HG03439 (cell line): ENCODE data around the gene KLF5.

ENCODE experiments used
- ATAC-seq: cut with Tn5 transposase; IDR thresholded peaks from one replicate; pipeline ENCODE4 v1.9.1; 2021; ENCODE audit warnings: mild to moderate bottlenecking, moderate library complexity; ENCODE audit not compliant: unreplicated experiment

The KLF5 gene

DNA sequence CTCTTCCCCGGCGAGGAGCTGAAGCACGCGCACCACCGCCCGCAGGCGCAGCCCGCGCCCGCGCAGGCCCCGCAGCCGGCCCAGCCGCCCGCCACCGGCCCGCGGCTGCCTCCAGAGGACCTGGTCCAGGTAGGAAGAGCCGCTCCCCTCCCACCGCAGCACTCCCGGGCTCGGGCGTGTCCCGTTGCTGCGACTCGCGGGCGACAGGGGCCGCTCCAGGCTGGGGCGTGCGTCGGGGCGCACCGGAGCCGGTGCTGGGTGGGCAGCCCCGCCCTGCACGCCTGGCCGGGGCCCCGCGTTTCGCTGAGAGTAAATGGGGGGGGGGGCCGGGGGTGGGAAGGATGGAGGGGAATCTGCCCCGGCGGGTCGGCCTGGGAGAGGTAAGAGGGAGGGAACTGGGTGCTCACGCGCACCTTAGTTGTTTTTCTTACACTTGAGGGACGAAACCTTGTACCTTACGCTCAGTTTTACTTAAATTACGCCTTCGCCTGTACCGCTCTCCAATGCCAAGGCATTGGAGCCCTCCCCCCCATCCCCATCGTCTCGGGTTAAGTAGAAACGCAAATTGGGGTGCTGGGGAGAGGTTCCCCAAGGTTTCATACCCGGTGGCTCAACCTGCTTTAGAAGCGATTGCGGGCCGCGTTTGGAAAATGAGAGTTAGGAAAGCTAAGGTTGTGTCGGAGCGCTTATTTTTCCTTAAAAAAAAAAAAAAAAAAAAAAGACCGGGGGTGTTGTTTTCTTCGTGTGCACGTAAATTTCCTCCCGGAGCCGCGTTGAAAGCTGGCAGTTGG lies 850 bp downstream of the KLF5 start:
- peak; percentile 40 for ATAC-seq

GRCh38 chr13:73060251-73061160 lies 1.7 kb downstream of the KLF5 start:
- no peak for ATAC-seq

GRCh38 chr13:73061473-73061872 lies 2.7 kb downstream of the KLF5 start:
- no peak for ATAC-seq

GRCh38 chr13:73061876-73062275 lies 3.1 kb downstream of the KLF5 start:
- ATAC-seq = no peak

GRCh38 chr13:73062468-73062867 lies 3.7 kb downstream of the KLF5 start:
- no peak for ATAC-seq

DNA sequence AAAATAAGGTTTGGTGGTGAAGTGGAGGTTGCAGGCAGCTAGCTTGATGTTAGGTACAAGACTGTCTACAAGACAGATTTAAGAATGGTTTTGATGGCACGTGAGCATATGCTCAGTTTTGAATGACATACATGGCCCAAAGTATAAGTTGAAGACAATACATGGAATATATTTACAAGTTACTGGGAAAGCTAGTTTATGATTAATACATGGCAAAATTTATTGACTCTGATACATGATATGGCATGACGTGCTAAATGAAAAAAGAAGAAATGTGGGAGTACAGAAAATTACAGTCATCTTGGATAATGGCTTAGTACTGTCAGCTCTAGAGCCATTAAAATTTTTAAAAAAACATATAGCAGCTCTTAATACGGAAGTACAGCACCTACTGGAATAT lies 4.4 kb downstream of the KLF5 start:
- no peak for ATAC-seq

DNA sequence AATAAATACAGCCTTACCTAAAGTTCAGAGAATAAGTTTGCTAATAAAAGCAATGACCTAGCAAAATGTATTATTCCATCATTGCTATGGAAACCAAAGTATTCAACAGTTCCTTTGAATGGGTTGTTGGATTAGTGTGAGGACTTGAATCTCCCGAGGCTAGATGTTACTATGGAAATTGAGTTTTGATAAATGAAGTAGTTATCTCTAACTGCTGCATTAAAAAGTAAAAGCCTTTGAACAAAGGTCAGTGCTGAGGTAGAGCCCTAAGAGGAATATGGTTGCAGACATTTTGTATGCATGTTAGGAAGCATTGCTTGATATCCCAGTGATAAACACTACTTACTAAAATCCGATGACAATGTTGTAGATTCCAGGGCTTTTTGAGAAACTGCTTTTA lies 6.2 kb downstream of the KLF5 start:
- ATAC-seq = no peak

DNA sequence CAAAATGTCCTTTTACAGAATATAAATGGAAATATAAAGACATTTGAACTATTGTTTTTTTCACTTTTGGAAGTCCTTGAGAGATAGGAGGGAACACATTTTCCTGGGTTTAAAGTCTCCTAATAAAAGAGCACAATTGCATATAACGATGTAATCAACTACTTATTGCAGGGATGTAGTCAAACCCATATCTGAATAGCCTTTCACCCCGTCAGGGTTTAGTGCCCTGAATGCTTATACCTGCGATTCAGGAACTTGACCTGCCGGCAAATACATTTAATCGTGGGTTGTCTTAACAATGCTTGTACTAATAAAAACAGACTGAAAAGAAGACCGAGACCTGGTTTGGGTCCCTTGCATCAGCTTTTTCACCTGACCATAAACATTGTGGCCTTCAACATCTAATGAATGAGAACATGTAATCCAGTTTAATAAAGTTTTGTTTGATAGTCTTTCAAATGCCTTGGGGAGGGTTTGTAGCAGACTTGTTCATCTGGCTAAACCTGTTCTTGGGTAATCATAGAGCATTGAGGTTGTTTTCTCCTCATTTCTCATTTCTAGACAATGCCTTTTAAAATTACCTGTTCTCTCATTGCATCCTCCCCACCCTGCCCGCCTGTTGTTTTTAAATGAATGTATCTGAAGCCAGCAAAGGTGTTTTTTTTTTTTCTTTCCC lies 7.0 kb downstream of the KLF5 start:
- ATAC-seq = no peak

DNA sequence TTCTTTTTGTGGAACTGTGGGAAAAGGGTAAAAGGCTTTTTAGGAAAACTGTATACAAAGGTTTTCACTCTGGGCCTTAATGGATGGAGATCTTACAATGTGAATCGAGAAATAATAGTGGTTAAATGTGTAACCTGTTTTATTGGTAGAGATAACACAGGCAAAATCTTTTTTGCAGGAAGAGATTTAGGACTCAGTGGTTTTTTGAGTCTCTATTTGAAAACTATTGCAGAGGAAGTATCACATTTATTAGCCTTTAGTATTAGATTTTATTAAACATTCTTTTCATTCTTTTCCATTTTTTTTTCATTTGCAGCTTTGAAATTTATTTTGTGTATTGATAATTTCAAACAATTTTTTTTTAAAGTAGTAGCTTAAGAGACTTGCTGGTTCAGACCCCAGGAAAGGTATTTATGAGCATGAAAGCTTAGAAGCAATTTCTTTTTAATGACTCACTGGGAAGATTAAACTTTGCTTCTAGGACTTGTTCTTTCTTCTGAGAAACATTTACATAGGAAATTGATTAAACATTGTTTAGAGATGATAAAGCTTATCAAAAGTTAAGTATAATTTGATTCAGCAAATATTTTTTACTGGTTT lies 10.5 kb downstream of the KLF5 start:
- no peak for ATAC-seq

DNA sequence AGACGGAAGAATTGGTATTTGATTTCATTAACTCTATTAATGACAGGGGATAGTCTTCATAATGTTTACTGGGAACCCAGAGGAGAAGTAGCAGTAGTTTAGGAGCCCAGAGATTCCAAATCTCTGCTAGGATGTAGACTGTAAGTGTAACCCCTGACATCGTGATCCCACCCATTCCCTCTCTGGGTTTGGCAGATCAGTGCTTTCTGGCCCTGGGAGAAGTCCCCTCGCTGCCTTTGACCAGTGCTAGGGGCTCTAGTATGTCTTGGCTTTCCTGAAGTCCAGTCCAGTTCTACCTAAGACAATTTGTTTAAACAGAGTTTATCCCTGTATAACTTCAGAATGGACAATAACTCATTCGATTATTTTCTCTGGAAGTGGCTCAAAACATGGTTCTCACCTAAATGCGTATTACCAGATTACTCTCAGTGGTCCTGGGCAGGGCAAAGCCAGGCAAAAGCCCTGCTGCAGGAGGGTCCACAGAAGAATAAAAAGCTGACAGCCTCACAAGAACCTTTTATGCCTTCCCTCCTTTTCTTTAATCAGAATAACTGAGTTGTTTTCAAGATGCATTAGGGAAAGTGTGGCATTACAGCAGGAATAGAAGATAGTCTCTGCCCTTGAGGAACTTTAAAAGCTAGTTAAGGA lies 11.8 kb downstream of the KLF5 start:
- no peak for ATAC-seq

GRCh38 chr13:73072239-73072900 lies 13.6 kb downstream of the KLF5 start:
- ATAC-seq = no peak

GRCh38 chr13:73073050-73073449 lies 14.2 kb downstream of the KLF5 start:
- ATAC-seq = no peak

DNA sequence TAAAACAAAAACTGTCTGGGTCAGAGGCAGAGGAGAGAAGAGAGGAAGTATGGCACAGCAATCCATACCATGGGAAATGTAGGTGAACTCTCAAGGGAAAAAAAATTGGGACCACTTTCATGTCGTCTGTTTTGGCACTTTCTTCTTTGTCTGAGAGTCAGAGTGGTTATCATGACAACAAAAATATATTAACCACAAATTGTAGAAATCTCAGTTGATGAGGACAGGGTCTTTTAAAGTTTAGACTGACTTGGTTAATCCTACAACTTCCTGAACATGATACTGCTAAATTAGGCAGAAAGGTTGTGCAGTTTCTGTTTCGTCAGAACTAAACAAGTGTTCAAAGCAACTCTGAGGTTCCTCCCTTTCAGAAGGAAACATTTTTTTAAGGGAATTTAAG lies 15.2 kb downstream of the KLF5 start:
- ATAC-seq = no peak

DNA sequence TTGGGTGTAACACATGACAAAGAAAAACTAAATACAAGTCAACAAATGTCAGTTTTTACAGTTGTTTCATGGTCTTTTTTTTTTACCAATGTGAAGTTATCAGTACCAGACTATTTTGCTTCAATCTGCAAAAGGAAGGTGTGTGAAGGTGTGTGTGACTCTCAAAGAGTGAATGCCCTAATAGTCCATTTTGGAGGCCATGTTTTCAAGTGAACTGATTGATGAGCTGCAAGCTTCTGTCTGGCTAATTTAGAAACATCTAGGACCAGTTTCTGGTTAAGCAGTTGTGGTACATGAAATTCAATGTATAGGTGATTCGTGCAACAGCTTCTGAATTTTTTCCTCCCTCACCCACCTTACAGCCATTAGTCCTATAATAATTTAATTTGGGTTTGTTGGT lies 16.1 kb downstream of the KLF5 start:
- no peak for ATAC-seq

GRCh38 chr13:73075546-73075945 lies 16.7 kb downstream of the KLF5 start:
- ATAC-seq = no peak

DNA sequence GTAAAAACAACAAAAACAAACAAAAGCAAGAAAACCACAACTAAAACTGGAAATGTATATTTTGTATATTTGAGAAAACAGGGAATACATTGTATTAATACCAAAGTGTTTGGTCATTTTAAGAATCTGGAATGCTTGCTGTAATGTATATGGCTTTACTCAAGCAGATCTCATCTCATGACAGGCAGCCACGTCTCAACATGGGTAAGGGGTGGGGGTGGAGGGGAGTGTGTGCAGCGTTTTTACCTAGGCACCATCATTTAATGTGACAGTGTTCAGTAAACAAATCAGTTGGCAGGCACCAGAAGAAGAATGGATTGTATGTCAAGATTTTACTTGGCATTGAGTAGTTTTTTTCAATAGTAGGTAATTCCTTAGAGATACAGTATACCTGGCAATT lies 17.1 kb downstream of the KLF5 start:
- no peak for ATAC-seq

- ATAC-seq = no peak
Measured at GRCh38 chr13:73077865-73078264, 19.1 kb downstream of the KLF5 start.

DNA sequence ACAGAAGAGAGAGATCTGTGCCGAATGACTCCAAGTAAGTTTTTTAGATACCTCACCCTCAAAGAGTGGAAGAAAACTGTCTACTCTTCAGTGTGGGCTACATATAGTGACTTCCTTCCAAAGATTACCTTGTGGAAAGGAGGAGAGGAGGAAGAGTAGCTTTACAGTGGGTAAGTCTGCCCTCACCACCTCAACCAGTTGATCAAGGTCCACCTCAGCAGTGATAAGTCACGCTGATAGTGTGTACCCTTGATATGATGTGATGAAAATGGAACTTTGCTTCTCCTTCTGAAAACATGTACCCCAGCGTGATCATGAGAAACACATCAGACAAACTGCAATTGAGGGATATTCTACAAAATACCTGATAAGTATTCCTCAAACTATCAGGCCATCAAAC lies 20.6 kb downstream of the KLF5 start:
- ATAC-seq = no peak

GRCh38 chr13:73081256-73081915 lies 22.6 kb downstream of the KLF5 start:
- ATAC-seq = no peak

DNA sequence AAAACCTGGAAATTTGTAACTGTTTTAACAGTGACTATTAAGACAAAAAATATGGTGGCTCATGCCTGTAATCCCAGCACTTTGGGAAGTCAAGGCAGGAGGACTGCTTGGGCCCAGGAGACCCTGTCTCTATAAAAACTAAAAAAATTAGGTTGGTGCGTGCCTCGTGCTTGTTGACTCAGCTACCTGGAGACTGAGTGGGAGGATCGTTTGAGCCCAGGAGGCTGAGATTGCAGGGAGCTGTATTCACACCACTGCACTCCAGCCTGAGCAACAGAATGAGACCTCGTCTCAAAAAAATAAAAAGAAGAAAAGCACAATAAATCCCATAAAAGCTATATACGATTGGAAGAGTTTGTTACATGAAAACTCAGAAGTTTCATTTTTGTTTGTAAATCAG lies 23.7 kb downstream of the KLF5 start:
- no peak for ATAC-seq
